HEK293 (cell line): Measurements from ENCODE around the gene ZBTB18.

Source experiments
- PATZ1 ChIP-seq: fragments of 450-650 bp; formaldehyde crosslinking; IDR thresholded peaks from 2 replicates; pipeline ENCODE4 v1.5.1; 2016; ENCODE audit warnings: missing biosample characterization, missing genetic modification characterization

ZBTB18 gene

GRCh38 chr1:244106176-244106575, 55.1 kb downstream of the ZBTB18 start (continued):
- no peak for TF ChIP-seq PATZ1 (tag by site-specific recombination)
